H1 (cell line): ENCODE data around the gene RMRP. TPM values are rescaled to one million over a fixed set of nuclear protein-coding genes. Genes with fewer than 3 reads are reported as not detected.

Experiments used
- CTCF ChIA-PET: fragments of 300-600 bp; sonication (Branson Sonifier 250); formaldehyde crosslinking; loops from one replicate; lab custom pipeline; 2021; ENCODE audit not compliant: partially characterized antibody; lab: Charles Lee
- POLR2A ChIA-PET: fragments of 300-600 bp; sonication (Branson Sonifier 250); formaldehyde crosslinking; loops from one replicate; lab custom pipeline; 2021; ENCODE audit warnings: inconsistent platforms; ENCODE audit not compliant: partially characterized antibody; lab: Charles Lee
- DNase-seq, 2 experiments: peaks; one replicate each; pipeline versions ENCODE4 v3.0.0 to v3.0.0-alpha.2; 2010 to 2022; ENCODE audit warnings: low spot score in 2 of 2, low read depth in 1 of 2, mixed read lengths in 1 of 2
- FAIRE-seq: peaks from 2 replicates; lab custom pipeline; 2011; peaks lifted over from hg19 to GRCh38; lab: Jason Lieb, UNC
- H2AFZ ChIP-seq: 2 replicates; pipeline ENCODE4 v1.8.1; 2012; ENCODE audit warnings: low read length, inconsistent platforms
- H2AK5ac ChIP-seq: 2 replicates; pipeline ENCODE4 v1.6.1; 2013; ENCODE audit warnings: low read depth, low read length
- H2BK120ac ChIP-seq: replicated peaks from 2 replicates; pipeline ENCODE3; 2013; ENCODE audit warnings: low read depth, low read length, inconsistent platforms
- H2BK12ac ChIP-seq: 2 replicates; pipeline ENCODE4 v1.6.1; 2013; ENCODE audit warnings: low read depth, low read length
- H2BK15ac ChIP-seq: 2 replicates; pipeline ENCODE4 v1.6.1; 2013; ENCODE audit warnings: low read length
- H2BK20ac ChIP-seq: 2 replicates; pipeline ENCODE4 v1.6.1; 2013; ENCODE audit warnings: low read length
- H2BK5ac ChIP-seq: 2 replicates; pipeline ENCODE4 v1.6.1; 2013; ENCODE audit warnings: low read depth, low read length
- H3K14ac ChIP-seq: 2 replicates; pipeline ENCODE4 v1.6.1; 2013; ENCODE audit warnings: inconsistent platforms; ENCODE audit not compliant: insufficient read length
- H3K18ac ChIP-seq: 2 replicates; pipeline ENCODE4 v1.6.1; 2013; ENCODE audit warnings: low read length; ENCODE audit errors: extremely low read depth
- H3K23ac ChIP-seq: 2 replicates; pipeline ENCODE4 v1.6.1; 2013; ENCODE audit warnings: inconsistent platforms; ENCODE audit not compliant: insufficient read length
- H3K23me2 ChIP-seq: 2 replicates; pipeline ENCODE4 v1.6.1; 2013; ENCODE audit warnings: low read depth, low read length
- H3K27ac ChIP-seq: 2 replicates; pipeline ENCODE4 v1.6.1; 2011; ENCODE audit warnings: low read depth, low read length, inconsistent platforms
- H3K27me3 ChIP-seq, 4 experiments: replicated peaks in 1 of 4; 1 replicate in 1 of 4; 2 replicates in 3 of 4; pipeline versions ENCODE4 v1.6.1 to v1.8.1; 2011 to 2013; ENCODE audit warnings: low read length in 3 of 4, mild to moderate bottlenecking in 3 of 4, inconsistent platforms in 2 of 4, mixed read lengths in 2 of 4, moderate library complexity in 1 of 4; ENCODE audit not compliant: control insufficient read depth in 3 of 4, insufficient read depth in 3 of 4; ENCODE audit errors: extremely low read depth in 1 of 4
- H3K36me3 ChIP-seq, 4 experiments: 2 replicates each; pipeline versions ENCODE4 v1.6.1 to v1.8.1; 2011 to 2013; ENCODE audit warnings: mild to moderate bottlenecking in 4 of 4, low read length in 3 of 4, moderate library complexity in 2 of 4, control low read depth in 1 of 4, inconsistent platforms in 1 of 4; ENCODE audit not compliant: insufficient read depth in 4 of 4, control insufficient read depth in 2 of 4
- H3K4ac ChIP-seq: replicated peaks from 2 replicates; pipeline ENCODE3; 2013; ENCODE audit warnings: low read length, low read depth, mixed read lengths, inconsistent platforms; ENCODE audit not compliant: insufficient read length
- H3K4me1 ChIP-seq, 4 experiments: replicated peaks in 1 of 4; 1 replicate in 1 of 4; 2 replicates in 3 of 4; pipeline versions ENCODE4 v1.6.1 to v1.8.1; 2011 to 2013; ENCODE audit warnings: low read length in 3 of 4, inconsistent platforms in 2 of 4, mixed read lengths in 1 of 4; ENCODE audit not compliant: insufficient read depth in 4 of 4, control insufficient read depth in 3 of 4
- H3K4me2 ChIP-seq, 2 experiments: 2 replicates each; pipeline versions ENCODE4 v1.6.1 to v1.8.1; 2011 to 2013; ENCODE audit warnings: low read depth in 2 of 2, low read length in 2 of 2, control low read depth in 1 of 2, inconsistent platforms in 1 of 2, mild to moderate bottlenecking in 1 of 2; ENCODE audit not compliant: insufficient read depth in 1 of 2
- H3K4me3 ChIP-seq, 4 experiments: fragments of 200-600, 300-600 bp in 1 of 4; sonication (generic), shearing (Covaris generic), sonication (Bioruptor Twin) in 1 of 4; 2 replicates each; pipeline versions ENCODE4 v1.5.1 to v1.8.1; 2011 to 2016; ENCODE audit warnings: low read length in 4 of 4, low read depth in 3 of 4, control low read depth in 2 of 4, inconsistent platforms in 2 of 4, mild to moderate bottlenecking in 2 of 4, mixed read lengths in 1 of 4, moderate library complexity in 1 of 4; ENCODE audit not compliant: insufficient read depth in 2 of 4; ENCODE audit errors: extremely low read depth in 1 of 4
- H3K56ac ChIP-seq: replicated peaks from 2 replicates; pipeline ENCODE3; 2013; ENCODE audit warnings: low read depth, mild to moderate bottlenecking, mixed read lengths, low read length, inconsistent platforms; ENCODE audit not compliant: insufficient read length
- H3K79me1 ChIP-seq: 2 replicates; pipeline ENCODE4 v1.6.1; 2013; ENCODE audit warnings: low read depth, low read length, control low read depth
- H3K79me2 ChIP-seq, 2 experiments: 2 replicates each; pipeline versions ENCODE4 v1.6.1 to v1.8.1; 2012 to 2013; ENCODE audit warnings: low read length in 2 of 2, mild to moderate bottlenecking in 2 of 2, inconsistent platforms in 1 of 2; ENCODE audit not compliant: insufficient read depth in 2 of 2, control insufficient read depth in 1 of 2
- H3K9ac ChIP-seq, 4 experiments: replicated peaks in 1 of 4; 1 replicate in 1 of 4; 2 replicates in 3 of 4; pipeline versions ENCODE4 v1.6.1 to v1.8.1; 2011 to 2013; ENCODE audit warnings: low read depth in 3 of 4, low read length in 3 of 4, control low read depth in 2 of 4, mild to moderate bottlenecking in 2 of 4, moderate library complexity in 2 of 4, inconsistent platforms in 1 of 4; ENCODE audit errors: extremely low read depth in 1 of 4
- H3K9me3 ChIP-seq, 2 experiments: 2 replicates each; pipeline versions ENCODE4 v1.6.1 to v1.8.1; 2012 to 2013; ENCODE audit warnings: mild to moderate bottlenecking in 2 of 2, moderate library complexity in 2 of 2, control low read depth in 1 of 2, inconsistent platforms in 1 of 2, low read depth in 1 of 2, low read length in 1 of 2, mixed read lengths in 1 of 2; ENCODE audit not compliant: insufficient read depth in 2 of 2
- H4K20me1 ChIP-seq, 2 experiments: replicated peaks in 1 of 2; 2 replicates each; pipeline versions ENCODE3 to v1.8.1; 2011 to 2013; ENCODE audit warnings: inconsistent platforms in 2 of 2, low read length in 2 of 2, mild to moderate bottlenecking in 1 of 2; ENCODE audit not compliant: insufficient read depth in 2 of 2, control insufficient read depth in 1 of 2
- H4K5ac ChIP-seq: 2 replicates; pipeline ENCODE4 v1.6.1; 2013; ENCODE audit warnings: low read length, low read depth, mixed read lengths, inconsistent platforms; ENCODE audit not compliant: insufficient read length
- H4K8ac ChIP-seq: 2 replicates; pipeline ENCODE4 v1.8.0; 2013; ENCODE audit warnings: mild to moderate bottlenecking, moderate library complexity, low read length, inconsistent platforms; ENCODE audit not compliant: insufficient read depth; ENCODE audit errors: extremely low read depth
- H4K91ac ChIP-seq: replicated peaks from 2 replicates; pipeline ENCODE3; 2013; ENCODE audit warnings: low read length, mixed read lengths, inconsistent platforms; ENCODE audit not compliant: insufficient read length
- CHD1 ChIP-seq: IDR thresholded peaks from 2 replicates; pipeline ENCODE4 v1.6.1; 2012; ENCODE audit warnings: low read depth, low read length, improper control_type of control experiment
- TCF12 ChIP-seq: IDR thresholded peaks from 2 replicates; pipeline ENCODE4 v1.6.1; 2011; ENCODE audit warnings: low read depth, mild to moderate bottlenecking, low read length
- ZNF274 ChIP-seq: IDR thresholded peaks from 2 replicates; pipeline ENCODE4 v1.7.0; 2012; ENCODE audit warnings: low read length, borderline replicate concordance; ENCODE audit errors: extremely low read depth
- WGBS, 2 experiments: shearing (Covaris generic) in 1 of 2; methylation state at CpG; one replicate each; pipeline versions ENCODE4 v1.1.6 to v1.1.7; 2013 to 2015; ENCODE audit warnings: low lambda C conversion rate in 2 of 2, mixed read lengths in 2 of 2, inconsistent platforms in 1 of 2, low coverage in 1 of 2, missing lambda C conversion rate in 1 of 2; ENCODE audit not compliant: insufficient replicate concordance in 2 of 2, insufficient coverage in 1 of 2, insufficient read length in 1 of 2; ENCODE audit errors: extremely low coverage in 1 of 2, missing lambda C conversion rate in 1 of 2; 5-methylcytosine and 5-hydroxymethylcytosine counted together
- polyA plus RNA-seq, 7 experiments: library from polyadenylated mRNA; depleted of rRNA in 3 of 7; stranded (reverse) in 5 of 7; unstranded in 2 of 7; fragments of >200 nt in 5 of 7; fragments of 200-250 nt in 2 of 7; gene quantifications; 1 replicate in 5 of 7; 2 replicates in 1 of 7; 4 replicates in 1 of 7; pipeline versions ENCODE4 v1.2.1 to v1.2.3, GENCODE V29; 2011 to 2013; ENCODE audit warnings: missing spikeins in 2 of 7, mixed read lengths in 2 of 7
- total RNA-seq: library from RNA; stranded (reverse); fragmentation: NEBNext Ultra II Directional; extraction: Animal tissue kit (Norgen Biotek cat#: 25700); gene quantifications from 2 replicates; pipeline ENCODE4 v1.2.1, GENCODE V29; 2021

The RMRP gene
- total and polyA plus RNA-seq, 2 of the 8 experiments (the other 6 are each of a cell fraction or from before 2014, with no cell fraction given), result 169 to 14,987 TPM

GRCh38 chr9:35702696-35703095 is 44.9 kb upstream of the RMRP start:
- 99% methylated on average over 7 of the region's 7 CpGs; no CpG with 5 or more reads in 1 of the 2 experiments for WGBS, 2 experiments
- POLR2A ChIA-PET, result interaction anchor here (0.8 to 4.8 kb wide), 2 partner anchors 13 to 41 kb away, joined by 3 to 19 read pairs; partner anchors contain the start of gene TPM2
- H3K23me2 ChIP-seq, result no peaks in the 10 kb centered on the region
- no peak overlapping the region for H2AFZ ChIP-seq
- no peak overlapping the region for H2BK120ac ChIP-seq
- no peaks in the 10 kb centered on the region for H3K79me2 ChIP-seq
- peaks cover 46 to 92% (median 86%) of the 10 kb centered on the region in 4 experiments for H3K36me3 ChIP-seq
- no peak overlapping the region for H3K56ac ChIP-seq
- no peaks in the 10 kb centered on the region for H3K79me1 ChIP-seq
- no peaks in the 10 kb centered on the region for H3K4me1 ChIP-seq
- H3K4ac ChIP-seq, result no peak overlapping the region
- no peaks in the 10 kb centered on the region for H3K9me3 ChIP-seq
- H3K4me2 ChIP-seq, result no peak overlapping the region
- H3K9ac ChIP-seq, result no peak overlapping the region
- CTCF ChIA-PET, result interaction anchor here (1.1 to 13.1 kb wide), 5 partner anchors 8 to 40 kb away, joined by 3 to 199 read pairs (median 6); partner anchors contain the start of genes ARHGEF39 and TPM2
- FAIRE-seq (no peak), DNase-seq (no peak)
- no peak overlapping the region for H3K18ac ChIP-seq
- no peak overlapping the region for H3K27ac ChIP-seq
- no peak overlapping the region for H2BK12ac ChIP-seq
- TF ChIP-seq TCF12 (no peak), CHD1 (no peak), ZNF274 (no peak)
- H3K4me3 ChIP-seq, result no peak overlapping the region
- no peak overlapping the region for H3K23ac ChIP-seq
- H4K5ac ChIP-seq, result no peak overlapping the region
- H4K91ac ChIP-seq, result no peak overlapping the region
- H4K20me1 ChIP-seq, result peaks cover 0 to 6% of the 10 kb centered on the region in 2 experiments
- no peak overlapping the region for H2BK15ac ChIP-seq
- H2BK5ac ChIP-seq, result no peak overlapping the region
- H2AK5ac ChIP-seq, result no peak overlapping the region
- no peak overlapping the region for H2BK20ac ChIP-seq
- H3K14ac ChIP-seq, result no peak overlapping the region
- H4K8ac ChIP-seq, result no peak overlapping the region
- H3K27me3 ChIP-seq, result no peaks in the 10 kb centered on the region
